ENCODE results near the gene FIGN.

- TF ChIP-seq CTCF (IDR thresholded peaks at IDR 0.05) (no peak), EZH2 (IDR thresholded peaks at IDR 0.05) (no peak), EZH2phosphoT487 (IDR thresholded peaks at IDR 0.05) (no peak)
Observed at GRCh38 chr2:163626208-163626607, 109.6 kb downstream of the FIGN start.

All from neural progenitor cell (in vitro differentiated cells).